Thyroid gland (tissue), 4 donors: ENCODE results near the gene NUTM2E. TPM values are rescaled to one million over a fixed set of nuclear protein-coding genes. Genes with fewer than 3 reads are reported as not detected.
"Not testable (repeated sequence)": the region's sequence is repeated elsewhere in the genome, so short reads cannot be mapped to it uniquely, and the experiment has no call there.

Source experiments
- DNase-seq, 2 donors: peaks; one replicate each; pipeline ENCODE4 v3.0.0-alpha.2; 2019
- H3K27ac ChIP-seq, 3 donors: fragments of 200-600 bp; sonication (generic); 1 replicate in 2 of 3; 2 replicates in 1 of 3; pipeline ENCODE4 v1.5.1; 2016 to 2019; ENCODE audit warnings: mild to moderate bottlenecking in 1 of 3, moderate library complexity in 1 of 3
- H3K27me3 ChIP-seq: fragments of 200-600 bp; sonication (generic); one replicate; pipeline ENCODE4 v1.5.1; 2019
- H3K36me3 ChIP-seq, 2 donors: fragments of 200-600 bp; sonication (generic); one replicate each; pipeline ENCODE4 v1.5.1; 2016 to 2019
- H3K4me1 ChIP-seq, 2 donors: fragments of 200-600 bp; sonication (generic); one replicate each; pipeline ENCODE4 v1.5.1; 2017 to 2019
- H3K4me3 ChIP-seq, 3 donors: fragments of 200-600 bp; sonication (generic); replicated peaks in 1 of 3; 1 replicate in 2 of 3; 2 replicates in 1 of 3; pipeline ENCODE4 v1.5.1; 2016; ENCODE audit warnings: mild to moderate bottlenecking in 1 of 3
- H3K9me3 ChIP-seq: fragments of 200-600 bp; sonication (generic); one replicate; pipeline ENCODE4 v1.5.1; 2017
- CTCF ChIP-seq, 6 experiments: fragments of 200-600 bp in 3 of 6; fragments of 450-650 bp in 3 of 6; sonication (generic) in 3 of 6; IDR thresholded peaks; one replicate each; pipeline ENCODE4 v1.5.1; 2016 to 2019; ENCODE audit warnings: antibody characterized with exemption in 6 of 6, mild to moderate bottlenecking in 2 of 6, inconsistent platforms in 1 of 6, moderate library complexity in 1 of 6
- POLR2A ChIP-seq, 2 donors: fragments of 450-650 bp; IDR thresholded peaks; one replicate each; pipeline ENCODE4 v1.6.1; 2017; ENCODE audit warnings: antibody characterized with exemption in 2 of 2, mild to moderate bottlenecking in 2 of 2, moderate library complexity in 1 of 2
- WGBS, 2 donors: methylation state at CpG; one replicate each; pipeline ENCODE4 v1.1.5; 2017; 5-methylcytosine and 5-hydroxymethylcytosine counted together
- intact Hi-C: fragments of 100-400 bp; cut with DNase I; formaldehyde crosslinking; loops from one replicate; pipeline ENCODE4 v1.15.1; 2023
- total RNA-seq, 4 donors: library from RNA; depleted of rRNA; stranded (reverse); fragments of >200 nt; gene quantifications; one replicate each; pipeline ENCODE4 v1.2.3, GENCODE V29; 2016

NUTM2E gene
- total RNA-seq = under 1 TPM in 1 of 4 donors, not detected in 3; 0.56 TPM

DNA sequence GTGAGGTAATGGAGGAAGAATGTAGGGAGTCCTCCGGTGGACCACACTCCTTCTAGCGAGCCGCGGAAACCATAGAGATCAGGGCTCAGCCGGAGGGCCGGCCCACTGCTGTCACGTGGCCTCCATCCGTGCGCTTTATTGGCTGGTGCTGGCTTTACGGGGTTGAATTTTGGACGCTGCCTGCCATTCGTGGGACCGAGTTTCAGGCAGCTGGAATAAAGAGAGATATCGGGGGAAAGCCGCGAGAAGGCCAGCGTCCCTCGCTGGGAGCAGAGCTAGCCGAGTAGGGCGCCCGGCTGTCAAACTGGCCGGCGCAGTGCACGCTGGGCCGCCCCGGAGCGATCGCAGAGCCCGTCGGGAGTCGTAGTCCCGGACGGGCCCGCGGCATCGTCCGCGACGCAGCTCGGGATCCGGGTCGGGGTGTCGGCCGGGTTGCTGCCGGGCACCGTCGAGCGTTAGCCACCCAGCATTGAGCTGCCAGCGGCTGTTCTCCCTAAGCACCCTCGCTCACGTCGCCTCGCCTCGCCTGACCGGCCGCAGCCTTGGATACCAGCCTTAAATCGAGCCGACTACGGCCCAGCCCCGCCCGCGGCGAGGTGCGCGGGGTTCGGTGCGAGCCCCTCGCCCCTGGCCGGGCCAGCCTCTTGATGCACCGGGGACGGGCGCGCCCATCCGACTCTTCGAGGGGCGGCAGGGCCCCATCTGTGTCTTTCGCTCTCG, at the start of gene NUTM2E:
Gene NUTM2E (plus strand): TSS at position 244 of the 720 bp plus-strand sequence. CDS start 15,002 bp downstream, outside the sequence.
- DNase-seq = peak; percentile 82 to 83
- H3K27me3 ChIP-seq, H3K9me3 ChIP-seq, H3K4me1 ChIP-seq, H3K36me3 ChIP-seq, intact Hi-C loops: not testable (repeated sequence)
- 0% methylated on average over 2 of the region's 78 CpGs; no CpG with 5 or more reads in 1 of the 2 donors for WGBS, 2 donors
- H3K4me3 ChIP-seq = peak within 1 kb of the TSS in 2 of 3 donors; percentile 32 to 45
- peak in 1 of 2 donors; percentile 50 for TF ChIP-seq POLR2A (IDR thresholded peaks at IDR 0.05)
- peak within 1 kb of the TSS; percentile 63 to 89 (median 74) for H3K27ac ChIP-seq

DNA sequence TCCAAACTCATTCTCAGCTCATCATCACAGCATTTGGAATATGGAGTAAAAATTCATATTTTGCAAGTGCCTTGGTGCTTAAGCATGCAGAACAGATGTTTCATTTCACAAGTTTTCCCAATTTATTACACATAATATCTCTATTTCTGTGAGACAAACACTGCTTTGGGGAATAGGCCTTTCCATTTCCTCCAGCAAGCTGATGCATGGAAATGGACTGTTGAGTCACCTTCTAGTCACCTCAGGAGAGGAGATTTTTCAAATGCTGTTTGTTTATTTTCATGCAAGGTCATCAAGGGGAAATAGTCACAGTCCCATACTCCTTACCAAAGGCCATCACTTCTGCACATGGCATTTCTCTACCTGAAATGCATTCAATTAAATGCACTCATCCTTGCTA, 48.5 kb upstream of the NUTM2E start:
- H3K9me3 ChIP-seq, H3K4me1 ChIP-seq, H3K36me3 ChIP-seq, H3K27ac ChIP-seq, DNase-seq, intact Hi-C loops, H3K27me3 ChIP-seq, H3K4me3 ChIP-seq: not testable (repeated sequence)

GRCh38 chr10:79779310-79779938, 47.1 kb upstream of the NUTM2E start:
- TF ChIP-seq CTCF (IDR thresholded peaks at IDR 0.05) = peak in 5 of 6 experiments; percentile 36 to 70 (median 53)
- 8 to 10% methylated on average over 14 of the region's 14 CpGs for WGBS, 2 donors
- peak; percentile 73 to 83 for DNase-seq
- H3K4me3 ChIP-seq, H3K9me3 ChIP-seq, H3K27me3 ChIP-seq, intact Hi-C loops, H3K27ac ChIP-seq, H3K36me3 ChIP-seq, H3K4me1 ChIP-seq: not testable (repeated sequence)

DNA sequence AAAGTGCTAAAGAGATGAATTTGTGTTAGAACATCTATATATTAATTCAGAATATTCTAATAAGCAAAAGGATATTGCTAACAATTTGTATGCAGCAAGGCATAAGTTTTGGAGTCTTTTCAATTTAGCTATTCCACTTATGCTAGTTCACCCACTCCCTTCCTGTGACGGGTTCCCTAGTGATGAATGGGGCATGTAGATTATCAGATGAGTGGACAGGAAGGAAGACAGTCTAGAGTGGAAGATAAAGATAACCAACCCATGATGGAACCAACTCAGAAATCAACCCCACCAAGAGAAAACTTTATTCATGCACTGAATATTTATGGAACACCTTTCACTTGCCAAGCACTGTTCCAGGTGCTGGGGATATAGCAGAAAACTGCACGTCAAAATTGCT, 46.5 kb upstream of the NUTM2E start:
- 88 to 100% methylated on average over 1 of the region's 2 CpGs for WGBS, 2 donors
- H3K4me1 ChIP-seq, intact Hi-C loops, H3K36me3 ChIP-seq, H3K4me3 ChIP-seq, H3K9me3 ChIP-seq, DNase-seq, H3K27ac ChIP-seq, H3K27me3 ChIP-seq: not testable (repeated sequence)

GRCh38 chr10:79781584-79781983, 45.0 kb upstream of the NUTM2E start:
- WGBS, 2 donors = 86 to 100% methylated on average over 3 of the region's 3 CpGs
- intact Hi-C loops, H3K36me3 ChIP-seq, H3K4me1 ChIP-seq, H3K9me3 ChIP-seq, H3K27ac ChIP-seq, H3K27me3 ChIP-seq, DNase-seq, H3K4me3 ChIP-seq: not testable (repeated sequence)

DNA sequence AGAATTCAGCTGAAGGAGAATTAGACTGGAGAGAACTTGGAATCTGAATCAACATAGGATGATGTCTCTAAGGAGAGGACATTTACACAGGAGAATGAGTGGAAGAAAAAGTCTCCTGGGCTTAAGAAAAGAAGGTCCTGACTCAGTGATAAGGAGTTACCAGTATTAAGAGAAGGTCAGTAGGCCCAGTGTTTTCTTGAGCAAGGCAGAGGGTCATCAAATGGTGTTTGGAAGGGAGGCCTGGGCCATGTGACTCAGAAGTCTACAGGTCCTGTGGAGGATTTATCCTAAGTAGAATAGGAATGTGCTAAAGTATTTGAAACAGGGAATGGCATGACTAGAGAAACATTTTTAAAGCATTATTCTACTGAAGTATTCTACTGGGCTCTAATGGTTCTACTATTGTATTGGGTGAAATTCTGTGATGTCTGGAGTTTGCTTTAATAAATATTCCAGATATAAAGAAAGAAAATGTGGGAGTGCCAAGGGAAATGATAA, 39.0 kb upstream of the NUTM2E start:
- H3K27ac ChIP-seq, H3K27me3 ChIP-seq, DNase-seq, H3K36me3 ChIP-seq, intact Hi-C loops, H3K4me1 ChIP-seq, H3K9me3 ChIP-seq, H3K4me3 ChIP-seq: not testable (repeated sequence)

- H3K27ac ChIP-seq, H3K27me3 ChIP-seq, H3K4me1 ChIP-seq, intact Hi-C loops, H3K4me3 ChIP-seq, DNase-seq, H3K9me3 ChIP-seq, H3K36me3 ChIP-seq: not testable (repeated sequence)
- 77 to 94% methylated on average over 2 of the region's 2 CpGs for WGBS, 2 donors
Observed at GRCh38 chr10:79789351-79789750, 37.2 kb upstream of the NUTM2E start.

DNA sequence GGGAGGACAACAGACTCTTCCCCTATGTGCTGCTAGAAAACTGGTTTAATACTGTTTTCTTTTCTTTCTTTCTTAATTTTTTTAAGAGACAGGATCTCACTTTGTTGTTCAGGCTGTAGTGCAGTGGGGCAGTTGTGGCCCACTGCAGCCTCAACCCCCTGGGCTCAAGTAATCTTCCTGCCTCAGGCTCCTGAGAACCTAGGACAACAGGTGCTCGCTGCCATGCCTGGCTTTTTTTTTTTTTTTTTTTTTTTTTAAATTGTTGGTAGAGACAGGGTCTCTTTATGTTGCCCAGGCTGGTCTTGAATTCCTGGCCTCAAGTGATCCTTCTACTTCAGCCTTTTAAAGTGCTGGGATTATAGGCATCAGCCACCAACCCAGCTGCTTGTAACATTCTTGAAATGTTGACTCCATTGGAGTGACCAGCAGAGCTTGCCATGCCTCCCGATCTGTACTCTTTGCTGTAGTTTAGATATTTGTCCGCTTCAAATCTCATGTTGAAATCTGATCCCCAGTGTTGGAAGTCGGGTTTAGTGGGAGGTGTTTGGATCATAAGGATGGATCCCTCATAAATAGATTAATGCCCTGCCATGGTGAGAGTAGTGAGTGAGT, 34.5 kb upstream of the NUTM2E start:
- WGBS, 2 donors = 56 to 84% methylated on average over 1 to 3 of the region's 4 CpGs
- DNase-seq, H3K9me3 ChIP-seq, H3K27ac ChIP-seq, H3K4me1 ChIP-seq, intact Hi-C loops, H3K36me3 ChIP-seq, H3K4me3 ChIP-seq, H3K27me3 ChIP-seq: not testable (repeated sequence)

GRCh38 chr10:79799337-79799736, 27.2 kb upstream of the NUTM2E start:
- H3K9me3 ChIP-seq, H3K27ac ChIP-seq, H3K36me3 ChIP-seq, intact Hi-C loops, H3K27me3 ChIP-seq, DNase-seq, H3K4me3 ChIP-seq, H3K4me1 ChIP-seq: not testable (repeated sequence)
- no CpG with 5 or more reads among the region's 1 CpG for WGBS, 2 donors

- intact Hi-C loops, H3K9me3 ChIP-seq: not testable (repeated sequence)
- WGBS, 2 donors = 89 to 96% methylated on average over 2 of the region's 2 CpGs
Observed at GRCh38 chr10:79805857-79806256, 20.7 kb upstream of the NUTM2E start.

GRCh38 chr10:79811895-79812294, 14.6 kb upstream of the NUTM2E start:
- H3K4me3 ChIP-seq, intact Hi-C loops, DNase-seq: not testable (repeated sequence)

More at GRCh38 chr10:79805857-79806256, 20.7 kb upstream of the NUTM2E start:
- not testable (repeated sequence) for H3K36me3 ChIP-seq, H3K27me3 ChIP-seq, H3K4me1 ChIP-seq, H3K4me3 ChIP-seq, H3K27ac ChIP-seq, DNase-seq

GRCh38 chr10:79816290-79816689, 10.2 kb upstream of the NUTM2E start:
- H3K27ac ChIP-seq, intact Hi-C loops, H3K4me1 ChIP-seq, H3K9me3 ChIP-seq, DNase-seq, H3K4me3 ChIP-seq, H3K36me3 ChIP-seq, H3K27me3 ChIP-seq: not testable (repeated sequence)
- WGBS, 2 donors = no CpG with 5 or more reads among the region's 2 CpGs

More at GRCh38 chr10:79811895-79812294, 14.6 kb upstream of the NUTM2E start:
- not testable (repeated sequence) for H3K4me1 ChIP-seq, H3K36me3 ChIP-seq, H3K27me3 ChIP-seq, H3K9me3 ChIP-seq, H3K27ac ChIP-seq
